Measurements from ENCODE around the gene FOXP1. TPM values are rescaled to one million over a fixed set of nuclear protein-coding genes. Genes with fewer than 3 reads are reported as not detected.

The FOXP1 gene
- total RNA-seq, 1 donor, result 195 TPM

GRCh38 chr3:71560665-71561064, 22.9 kb downstream of the FOXP1 start:
- no peak for TF ChIP-seq CTCF (IDR thresholded peaks at IDR 0.05; ENCODE audit: extremely low read depth, low read depth, low read length)
- Histone ChIP-seq H2AFZ (ENCODE audit: low read length) (no peak overlapping the region), H3K79me2 (ENCODE audit: insufficient read depth, low read length) (peaks cover 93% of the 10 kb centered on the region), H3K4me2 (ENCODE audit: insufficient read depth, low read length) (no peak overlapping the region), H3K4me3 (ENCODE audit: insufficient read depth, low read length) (no peak overlapping the region), H3K27me3 (ENCODE audit: insufficient read depth, low read length) (no peaks in the 10 kb centered on the region), H3K9me3 (ENCODE audit: low read depth, low read length) (no peaks in the 10 kb centered on the region), H3K36me3 (ENCODE audit: insufficient read depth, low read length) (peaks cover 15% of the 10 kb centered on the region), H3K27ac (ENCODE audit: low read depth, low read length) (no peak overlapping the region), H4K20me1 (ENCODE audit: insufficient read depth, low read length) (peaks cover 11% of the 10 kb centered on the region), H3K4me1 (ENCODE audit: insufficient read depth, low read length) (peaks cover 10% of the 10 kb centered on the region)
- DNase-seq (ENCODE audit: insufficient read length, low spot score, missing footprints), result no peak

- peak overlapping the region; percentile 16 for H3K27ac ChIP-seq (ENCODE audit: low read depth, low read length)
- peaks cover 93% of the 10 kb centered on the region for H3K79me2 ChIP-seq (ENCODE audit: insufficient read depth, low read length)
- no peaks in the 10 kb centered on the region for H3K27me3 ChIP-seq (ENCODE audit: insufficient read depth, low read length)
- no peak for TF ChIP-seq CTCF (IDR thresholded peaks at IDR 0.05; ENCODE audit: extremely low read depth, low read depth, low read length)
- H3K9me3 ChIP-seq (ENCODE audit: low read depth, low read length), result no peaks in the 10 kb centered on the region
- H3K36me3 ChIP-seq (ENCODE audit: insufficient read depth, low read length), result peaks cover 14% of the 10 kb centered on the region
- peaks cover 7% of the 10 kb centered on the region for H4K20me1 ChIP-seq (ENCODE audit: insufficient read depth, low read length)
- H3K4me2 ChIP-seq (ENCODE audit: insufficient read depth, low read length), result no peak overlapping the region
- H3K4me1 ChIP-seq (ENCODE audit: insufficient read depth, low read length), result peaks cover 12% of the 10 kb centered on the region
- no peak for DNase-seq (ENCODE audit: insufficient read length, low spot score, missing footprints)
- no peak overlapping the region for H2AFZ ChIP-seq (ENCODE audit: low read length)
- no peak overlapping the region for H3K4me3 ChIP-seq (ENCODE audit: insufficient read depth, low read length)
Observed at GRCh38 chr3:71559578-71560162, 23.9 kb downstream of the FOXP1 start.

- TF ChIP-seq CTCF (IDR thresholded peaks at IDR 0.05; ENCODE audit: extremely low read depth, low read depth, low read length), result no peak
- peaks cover 7% of the 10 kb centered on the region for H4K20me1 ChIP-seq (ENCODE audit: insufficient read depth, low read length)
- no peak overlapping the region for H3K4me3 ChIP-seq (ENCODE audit: insufficient read depth, low read length)
- no peaks in the 10 kb centered on the region for H3K9me3 ChIP-seq (ENCODE audit: low read depth, low read length)
- H3K79me2 ChIP-seq (ENCODE audit: insufficient read depth, low read length), result peaks cover 92% of the 10 kb centered on the region
- no peak for DNase-seq (ENCODE audit: insufficient read length, low spot score, missing footprints)
- no peak overlapping the region for H3K27ac ChIP-seq (ENCODE audit: low read depth, low read length)
- peaks cover 13% of the 10 kb centered on the region for H3K4me1 ChIP-seq (ENCODE audit: insufficient read depth, low read length)
- H3K4me2 ChIP-seq (ENCODE audit: insufficient read depth, low read length), result no peak overlapping the region
- no peak overlapping the region for H2AFZ ChIP-seq (ENCODE audit: low read length)
- H3K36me3 ChIP-seq (ENCODE audit: insufficient read depth, low read length), result peaks cover 14% of the 10 kb centered on the region
- H3K27me3 ChIP-seq (ENCODE audit: insufficient read depth, low read length), result no peaks in the 10 kb centered on the region
Observed at GRCh38 chr3:71559021-71559420, 24.5 kb downstream of the FOXP1 start.

- Histone ChIP-seq H3K9me3 (ENCODE audit: low read depth, low read length) (no peaks in the 10 kb centered on the region), H4K20me1 (ENCODE audit: insufficient read depth, low read length) (no peaks in the 10 kb centered on the region), H3K27ac (ENCODE audit: low read depth, low read length) (no peak overlapping the region), H3K36me3 (ENCODE audit: insufficient read depth, low read length) (no peaks in the 10 kb centered on the region), H3K4me2 (ENCODE audit: insufficient read depth, low read length) (no peak overlapping the region), H3K27me3 (ENCODE audit: insufficient read depth, low read length) (no peaks in the 10 kb centered on the region), H3K79me2 (ENCODE audit: insufficient read depth, low read length) (peaks cover 64% of the 10 kb centered on the region), H3K4me1 (ENCODE audit: insufficient read depth, low read length) (peaks cover 39% of the 10 kb centered on the region), H2AFZ (ENCODE audit: low read length) (no peak overlapping the region), H3K4me3 (ENCODE audit: insufficient read depth, low read length) (no peak overlapping the region)
- no peak for TF ChIP-seq CTCF (IDR thresholded peaks at IDR 0.05; ENCODE audit: extremely low read depth, low read depth, low read length)
- DNase-seq (ENCODE audit: insufficient read length, low spot score, missing footprints), result no peak
Observed at GRCh38 chr3:71554649-71555048, 28.9 kb downstream of the FOXP1 start.
